CD4-positive, alpha-beta memory T cell (primary cell): ENCODE measurements around the gene MALAT1. TPM values are rescaled to one million over a fixed set of nuclear protein-coding genes. Genes with fewer than 3 reads are reported as not detected.
"Not testable (repeated sequence)": the region's sequence is repeated elsewhere in the genome, so short reads cannot be mapped to it uniquely, and the experiment has no call there.

Source experiments
- CTCF ChIA-PET: fragments of 350-600 bp; sonication (Branson Sonifier 250); formaldehyde crosslinking; loops from one replicate; lab custom pipeline; 2021; ENCODE audit warnings: inconsistent platforms; ENCODE audit not compliant: partially characterized antibody; lab: Charles Lee
- POLR2A ChIA-PET: fragments of 350-600 bp; sonication (Branson Sonifier 250); formaldehyde crosslinking; loops from one replicate; lab custom pipeline; 2021; ENCODE audit not compliant: partially characterized antibody; lab: Charles Lee
- DNase-seq, 5 donors: peaks; one replicate each; pipeline versions ENCODE4 v3.0.0 to v3.0.0-alpha.2; 2020 to 2022; ENCODE audit warnings: mixed read lengths in 1 of 5
- H3K27ac ChIP-seq: one replicate; pipeline ENCODE4 v1.7.0; 2013; ENCODE audit warnings: low read depth, low read length
- H3K27me3 ChIP-seq: 2 replicates; pipeline ENCODE4 v1.7.0; 2013; ENCODE audit warnings: mild to moderate bottlenecking, low read length, moderate library complexity; ENCODE audit not compliant: insufficient read depth
- H3K36me3 ChIP-seq: 2 replicates; pipeline ENCODE4 v1.7.0; 2013; ENCODE audit warnings: mild to moderate bottlenecking, low read length, moderate library complexity; ENCODE audit not compliant: insufficient read depth
- H3K4me1 ChIP-seq: 2 replicates; pipeline ENCODE4 v1.7.0; 2013; ENCODE audit warnings: mild to moderate bottlenecking, low read length, moderate library complexity; ENCODE audit not compliant: insufficient read depth
- H3K4me3 ChIP-seq, 2 donors: one replicate each; pipeline ENCODE4 v1.7.0; 2013; ENCODE audit warnings: low read length in 2 of 2, mild to moderate bottlenecking in 1 of 2
- H3K9me3 ChIP-seq, 2 donors: one replicate each; pipeline ENCODE4 v1.7.0; 2013; ENCODE audit warnings: low read length in 2 of 2, control low read depth in 1 of 2; ENCODE audit not compliant: control insufficient read depth in 1 of 2
- H3K27ac Mint-ChIP-seq, 7 donors: one replicate each; pipeline ENCODE4 v1.8.0; 2020 to 2021; ENCODE audit warnings: mixed read lengths in 7 of 7, mild to moderate bottlenecking in 6 of 7, inconsistent platforms in 3 of 7, moderate library complexity in 3 of 7
- H3K27me3 Mint-ChIP-seq, 2 donors: one replicate each; pipeline ENCODE4 v1.8.0; 2020 to 2021; ENCODE audit warnings: mixed read lengths in 2 of 2
- H3K36me3 Mint-ChIP-seq, 2 donors: one replicate each; pipeline ENCODE4 v1.8.0; 2020 to 2021; ENCODE audit warnings: mixed read lengths in 2 of 2, inconsistent platforms in 1 of 2, mild to moderate bottlenecking in 1 of 2
- H3K4me1 Mint-ChIP-seq, 4 donors: one replicate each; pipeline ENCODE4 v1.8.0; 2020 to 2021; ENCODE audit warnings: mixed read lengths in 4 of 4, mild to moderate bottlenecking in 1 of 4
- H3K4me3 Mint-ChIP-seq, 8 donors: one replicate each; pipeline ENCODE4 v1.8.0; 2020 to 2021; ENCODE audit warnings: mixed read lengths in 8 of 8, mild to moderate bottlenecking in 7 of 8, moderate library complexity in 6 of 8, inconsistent platforms in 3 of 8
- H3K9me3 Mint-ChIP-seq, 8 donors: one replicate each; pipeline ENCODE4 v1.8.0; 2020 to 2021; ENCODE audit warnings: mixed read lengths in 8 of 8, mild to moderate bottlenecking in 5 of 8, inconsistent platforms in 3 of 8, moderate library complexity in 1 of 8
- intact Hi-C: fragments of 100-400 bp; cut with micrococcal nuclease; formaldehyde crosslinking; loops from one replicate; pipeline ENCODE4 v1.15.1; 2023
- polyA plus RNA-seq, 2 donors: library from polyadenylated mRNA; unstranded; fragments of 300-500 nt; fragmentation: Illumina TruSeq; gene quantifications; one replicate each; pipeline ENCODE4 v1.2.3, GENCODE V29; 2021
- total RNA-seq, 2 experiments: library from RNA; stranded (reverse); gene quantifications; one replicate each; pipeline ENCODE4 v1.2.3, GENCODE V29; 2021

The MALAT1 gene
- total and polyA plus RNA-seq, 4 experiments from 2014 or later = 2,969 to 29,932 (median 16,273) TPM

DNA sequence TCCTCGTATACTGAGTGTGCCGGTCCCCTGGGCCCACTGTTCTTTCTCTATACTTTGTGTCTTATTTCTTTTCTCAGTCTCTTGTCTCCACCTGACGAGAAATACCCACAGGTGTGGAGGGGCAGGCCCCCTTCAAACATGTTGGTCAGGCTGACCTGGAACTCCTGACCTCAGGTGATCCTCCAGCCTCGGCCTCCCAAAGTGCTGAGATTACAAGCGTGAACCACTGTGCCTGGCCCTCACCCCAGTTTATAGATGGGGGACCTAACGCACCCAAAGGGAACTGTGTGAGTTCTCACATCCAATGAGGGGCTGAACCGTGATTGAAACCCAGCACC, 24.8 kb downstream of the MALAT1 start:
- Histone ChIP-seq H3K4me1 (peaks cover 45% of the 10 kb centered on the region), H3K4me3 (peak overlapping the region in 1 of 2 donors; percentile 19), H3K27ac (peak overlapping the region; percentile 67)
- Mint-ChIP-seq H3K36me3 (peaks cover 0 to 12% of the 10 kb centered on the region in 2 donors), H3K27ac (peak overlapping the region; percentile 81 to 98 (median 94)), H3K4me3 (peak overlapping the region; percentile 54 to 92 (median 84)), H3K4me1 (peaks cover 29 to 54% (median 41%) of the 10 kb centered on the region in 4 donors)
- ChIA-PET CTCF (interaction anchor here (1.1 to 1.5 kb wide), 2 partner anchors 13 to 15 kb away, joined by 3 to 5 read pairs; no protein-coding TSS in a partner anchor), POLR2A (interaction anchor here (1.0 to 10.2 kb wide), 8 partner anchors 15 to 102 kb away, joined by 3 to 171 read pairs (median 18); partner anchors contain the start of genes MALAT1, MAP3K11, NEAT1 and PCNX3)
- intact Hi-C loops, H3K9me3 ChIP-seq, H3K36me3 ChIP-seq, H3K9me3 Mint-ChIP-seq, H3K27me3 Mint-ChIP-seq, H3K27me3 ChIP-seq: not testable (repeated sequence)
- peak in 1 of 5 donors; percentile 17 for DNase-seq

GRCh38 chr11:65524014-65524740, 25.3 kb downstream of the MALAT1 start:
- peak overlapping the region; percentile 81 to 98 (median 94) for H3K27ac Mint-ChIP-seq
- intact Hi-C loops = loop anchor here (2.0 kb wide), 1 partner anchor 51 kb away; no protein-coding TSS in a partner anchor
- peak in 1 of 5 donors; percentile 47 for DNase-seq
- peaks cover 8% of the 10 kb centered on the region for H3K36me3 ChIP-seq
- H3K27ac ChIP-seq = peak overlapping the region; percentile 67
- peak overlapping the region; percentile 57 to 92 (median 84) for H3K4me3 Mint-ChIP-seq
- H3K9me3 Mint-ChIP-seq = no peaks in the 10 kb centered on the region
- no peaks in the 10 kb centered on the region for H3K9me3 ChIP-seq
- ChIA-PET CTCF (interaction anchor here (0.7 to 3.2 kb wide), 8 partner anchors 13 to 69 kb away, joined by 3 to 16 read pairs (median 4); partner anchors contain the start of genes FAM89B and MALAT1), POLR2A (interaction anchor here (0.7 to 10.2 kb wide), 25 partner anchors 13 to 142 kb away, joined by 3 to 171 read pairs (median 6); partner anchors contain the start of genes EHBP1L1, FAM89B, MALAT1 and MAP3K11)
- H3K4me1 Mint-ChIP-seq = peaks cover 32 to 59% (median 46%) of the 10 kb centered on the region in 4 donors
- H3K36me3 Mint-ChIP-seq = peaks cover 0 to 16% of the 10 kb centered on the region in 2 donors
- no peaks in the 10 kb centered on the region for H3K27me3 Mint-ChIP-seq
- H3K4me3 ChIP-seq = peak overlapping the region; percentile 19 to 29
- H3K4me1 ChIP-seq = peaks cover 46% of the 10 kb centered on the region
- H3K27me3 ChIP-seq = no peaks in the 10 kb centered on the region

DNA sequence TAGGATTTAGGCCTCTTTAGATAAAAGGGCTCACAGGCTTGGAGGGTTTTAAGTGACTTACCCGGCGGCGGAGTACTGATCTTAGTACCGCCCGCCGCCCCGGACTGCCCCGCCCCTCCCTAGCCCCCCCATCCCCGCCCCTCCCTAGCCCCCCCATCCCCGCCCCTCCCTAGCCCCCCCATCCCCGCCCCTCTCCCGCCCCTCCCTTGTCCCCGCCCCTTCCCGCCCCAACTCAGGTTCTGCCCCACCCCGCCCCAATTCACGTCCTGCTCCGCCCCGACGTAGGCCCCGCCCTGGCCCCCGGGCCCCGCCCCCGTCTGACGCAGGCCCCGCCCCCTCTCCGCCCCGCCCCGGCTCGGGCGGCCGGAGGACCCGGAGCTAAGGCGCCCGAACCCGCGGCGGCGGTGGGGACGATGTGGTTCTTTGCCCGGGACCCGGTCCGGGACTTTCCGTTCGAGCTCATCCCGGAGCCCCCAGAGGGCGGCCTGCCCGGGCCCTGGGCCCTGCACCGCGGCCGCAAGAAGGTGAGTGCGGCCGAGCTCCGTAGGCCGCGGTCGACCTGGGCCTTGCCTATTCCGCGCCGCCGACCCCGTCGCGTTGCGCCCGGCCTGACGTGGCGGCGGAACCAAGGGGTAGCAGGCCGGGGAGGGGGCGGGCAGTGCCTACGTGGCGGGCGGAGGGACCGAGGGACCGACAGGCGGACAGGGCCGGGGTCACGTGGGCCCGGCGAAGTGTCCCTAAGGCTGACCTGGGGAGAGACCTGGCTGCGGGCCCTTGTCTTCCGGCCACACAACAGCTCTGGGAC, 26.1 kb downstream of the MALAT1 start, which contains the start of gene SCYL1:
TSS of gene SCYL1 (plus strand) at position 343 of the 805 bp plus-strand sequence. CDS start at position 414, 71 bp downstream.
- peaks cover 14% of the 10 kb centered on the region for H3K36me3 ChIP-seq
- peak within 1 kb of the TSS; percentile 84 for H3K27ac ChIP-seq
- H3K4me1 ChIP-seq = peaks cover 54% of the 10 kb centered on the region
- intact Hi-C loops = loop anchor here (1.0 to 2.0 kb wide), 2 partner anchors 15 to 50 kb away; no protein-coding TSS in a partner anchor
- H3K4me3 Mint-ChIP-seq = peak within 1 kb of the TSS; percentile 81 to 92 (median 88)
- H3K36me3 Mint-ChIP-seq = peaks cover 0 to 19% of the 10 kb centered on the region in 2 donors
- ChIA-PET POLR2A (interaction anchor here (0.7 to 10.2 kb wide), 29 partner anchors 14 to 403 kb away, joined by 3 to 171 read pairs (median 5); partner anchors contain the start of genes EHBP1L1, FAM89B, FAU and MALAT1), CTCF (interaction anchor here (0.7 to 3.2 kb wide), 9 partner anchors 8 to 68 kb away, joined by 3 to 16 read pairs (median 3); partner anchors contain the start of genes FAM89B and MALAT1)
- H3K27me3 Mint-ChIP-seq = no peaks in the 10 kb centered on the region
- H3K9me3 Mint-ChIP-seq = no peaks in the 10 kb centered on the region
- H3K27ac Mint-ChIP-seq = peak within 1 kb of the TSS; percentile 81 to 98 (median 94)
- peaks cover 35 to 63% (median 49%) of the 10 kb centered on the region in 4 donors for H3K4me1 Mint-ChIP-seq
- H3K27me3 ChIP-seq = no peaks in the 10 kb centered on the region
- H3K9me3 ChIP-seq = no peaks in the 10 kb centered on the region
- peak within 1 kb of the TSS; percentile 78 to 83 for H3K4me3 ChIP-seq
- DNase-seq = peak; percentile 72 to 82 (median 75)

DNA sequence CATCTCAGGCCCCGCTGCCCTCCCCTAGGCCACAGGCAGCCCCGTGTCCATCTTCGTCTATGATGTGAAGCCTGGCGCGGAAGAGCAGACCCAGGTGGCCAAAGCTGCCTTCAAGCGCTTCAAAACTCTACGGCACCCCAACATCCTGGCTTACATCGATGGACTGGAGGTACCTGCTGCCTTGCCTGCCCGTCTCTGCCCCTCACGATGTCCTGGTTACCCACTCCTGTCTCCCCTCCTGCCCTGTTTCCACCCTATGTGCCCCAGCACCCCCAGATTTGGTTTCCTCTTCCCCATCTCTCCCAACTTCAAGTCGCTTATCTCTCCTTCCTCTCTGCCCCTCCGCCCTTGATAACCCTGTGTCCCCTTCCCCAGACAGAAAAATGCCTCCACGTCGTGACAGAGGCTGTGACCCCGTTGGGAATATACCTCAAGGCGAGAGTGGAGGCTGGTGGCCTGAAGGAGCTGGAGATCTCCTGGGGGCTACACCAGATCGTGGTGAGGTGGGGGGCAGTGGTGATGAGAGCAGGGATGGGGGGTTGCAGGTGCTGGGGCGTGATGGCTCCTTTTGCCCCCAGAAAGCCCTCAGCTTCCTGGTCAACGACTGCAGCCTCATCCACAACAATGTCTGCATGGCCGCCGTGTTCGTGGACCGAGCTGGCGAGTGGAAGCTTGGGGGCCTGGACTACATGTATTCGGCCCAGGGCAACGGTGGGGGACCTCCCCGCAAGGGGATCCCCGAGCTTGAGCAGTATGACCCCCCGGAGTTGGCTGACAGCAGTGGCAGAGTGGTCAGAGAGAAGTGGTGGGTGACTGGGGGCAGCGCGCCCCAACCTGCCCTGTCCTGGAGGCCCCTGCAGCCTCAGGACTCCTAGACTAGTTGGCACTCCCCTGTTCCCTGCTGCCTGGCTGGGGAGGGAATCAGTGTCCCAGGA, 27.0 kb downstream of the MALAT1 start:
- POLR2A ChIA-PET = interaction anchor here (0.7 to 10.2 kb wide), 32 partner anchors 13 to 404 kb away, joined by 3 to 171 read pairs (median 5); partner anchors contain the start of genes EHBP1L1, FAM89B, FAU and MALAT1
- H3K9me3 Mint-ChIP-seq = no peaks in the 10 kb centered on the region
- intact Hi-C loops = loop anchor here (1.0 to 2.0 kb wide), 2 partner anchors 14 to 49 kb away; no protein-coding TSS in a partner anchor
- H3K27ac ChIP-seq = peak overlapping the region; percentile 84
- peaks cover 59% of the 10 kb centered on the region for H3K4me1 ChIP-seq
- DNase-seq = peak in 3 of 5 donors; percentile 20 to 30 (median 24)
- CTCF ChIA-PET = interaction anchor here (1.2 to 3.2 kb wide), 6 partner anchors 9 to 110 kb away, joined by 3 to 16 read pairs (median 5); no protein-coding TSS in a partner anchor
- H3K4me3 ChIP-seq = peak overlapping the region; percentile 78 to 83
- H3K36me3 Mint-ChIP-seq = peaks cover 4 to 25% of the 10 kb centered on the region in 2 donors
- peaks cover 23% of the 10 kb centered on the region for H3K36me3 ChIP-seq
- H3K27ac Mint-ChIP-seq = peak overlapping the region; percentile 15 to 91 (median 80)
- peak overlapping the region; percentile 81 to 92 (median 86) for H3K4me3 Mint-ChIP-seq
- H3K27me3 ChIP-seq = no peaks in the 10 kb centered on the region
- H3K27me3 Mint-ChIP-seq = no peaks in the 10 kb centered on the region
- H3K4me1 Mint-ChIP-seq = peaks cover 38 to 68% (median 53%) of the 10 kb centered on the region in 4 donors
- no peaks in the 10 kb centered on the region for H3K9me3 ChIP-seq

GRCh38 chr11:65526744-65527143, 27.9 kb downstream of the MALAT1 start:
- Histone ChIP-seq H3K36me3 (peaks cover 32% of the 10 kb centered on the region), H3K27ac (no peak overlapping the region), H3K4me3 (no peak overlapping the region), H3K27me3 (no peaks in the 10 kb centered on the region), H3K9me3 (no peaks in the 10 kb centered on the region), H3K4me1 (peaks cover 58% of the 10 kb centered on the region)
- ChIA-PET POLR2A (interaction anchor here (0.7 to 10.2 kb wide), 11 partner anchors 12 to 145 kb away, joined by 3 to 171 read pairs (median 14); partner anchors contain the start of genes EHBP1L1, FAM89B, MALAT1 and MAP3K11), CTCF (interaction anchor here (1.5 to 3.2 kb wide), 3 partner anchors 14 to 111 kb away, joined by 4 to 16 read pairs (median 11); no protein-coding TSS in a partner anchor)
- peaks cover 37 to 65% (median 51%) of the 10 kb centered on the region in 4 donors for H3K4me1 Mint-ChIP-seq
- no peaks in the 10 kb centered on the region for H3K9me3 Mint-ChIP-seq
- H3K27me3 Mint-ChIP-seq = no peaks in the 10 kb centered on the region
- H3K36me3 Mint-ChIP-seq = peaks cover 4 to 32% of the 10 kb centered on the region in 2 donors
- H3K27ac Mint-ChIP-seq = peak overlapping the region in 2 of 7 donors; percentile 70 to 79
- intact Hi-C loops = no loop called here
- H3K4me3 Mint-ChIP-seq = peak overlapping the region in 7 of 8 donors; percentile 48 to 92 (median 66)
- DNase-seq = peak in 1 of 5 donors; percentile 36
